ENCODE results near the gene MYO9A. TPM values are rescaled to one million over a fixed set of nuclear protein-coding genes. Genes with fewer than 3 reads are reported as not detected.
"Not testable (repeated sequence)": the region's sequence is repeated elsewhere in the genome, so short reads cannot be mapped to it uniquely, and the experiment has no call there.

Gene MYO9A
- polyA plus RNA-seq, 3 donors, result 2.2 to 7.9 (median 5.7) TPM

- H3K27ac ChIP-seq (ENCODE audit: low read depth, low read length), result no peak overlapping the region
These were observed 55.6 kb downstream of the MYO9A start for GRCh38 chr15:72062319-72062718.

- WGBS, 3 donors, result 84 to 89% (median 84%) methylated on average over 2 of the region's 2 CpGs
These were observed 57.2 kb downstream of the MYO9A start for GRCh38 chr15:72060687-72061250.

GRCh38 chr15:72058585-72058984 is 59.4 kb downstream of the MYO9A start:
- WGBS, 3 donors, result 64 to 96% (median 67%) methylated on average over 1 of the region's 1 CpG
- no peak overlapping the region for H3K27ac ChIP-seq (ENCODE audit: low read depth, low read length)

More at GRCh38 chr15:72060687-72061250, 57.2 kb downstream of the MYO9A start:
- no peak overlapping the region for H3K27ac ChIP-seq (ENCODE audit: low read depth, low read length)

- 60 to 71% (median 68%) methylated on average over 4 of the region's 4 CpGs for WGBS, 3 donors
- H3K27ac ChIP-seq (ENCODE audit: low read depth, low read length), result no peak overlapping the region
These were observed 60.3 kb downstream of the MYO9A start for GRCh38 chr15:72057548-72058091.

- H3K27ac ChIP-seq (ENCODE audit: low read depth, low read length), result not testable (repeated sequence)
- WGBS, 3 donors, result 93 to 97% (median 97%) methylated on average over 2 of the region's 2 CpGs
These were observed 61.7 kb downstream of the MYO9A start for GRCh38 chr15:72056217-72056616.

GRCh38 chr15:72053297-72053696 is 64.7 kb downstream of the MYO9A start:
- 95 to 99% (median 99%) methylated on average over 7 of the region's 7 CpGs for WGBS, 3 donors
- H3K27ac ChIP-seq (ENCODE audit: low read depth, low read length), result not testable (repeated sequence)

- 80 to 96% (median 95%) methylated on average over 1 of the region's 1 CpG for WGBS, 3 donors
- H3K27ac ChIP-seq (ENCODE audit: low read depth, low read length), result no peak overlapping the region
These were observed 67.2 kb downstream of the MYO9A start for GRCh38 chr15:72050700-72051099.

GRCh38 chr15:72047020-72047419 is 70.9 kb downstream of the MYO9A start:
- H3K27ac ChIP-seq (ENCODE audit: low read depth, low read length), result no peak overlapping the region

GRCh38 chr15:72044956-72045355 is 73.0 kb downstream of the MYO9A start:
- H3K27ac ChIP-seq (ENCODE audit: low read depth, low read length), result no peak overlapping the region
- WGBS, 3 donors, result 93 to 94% (median 93%) methylated on average over 3 of the region's 3 CpGs

GRCh38 chr15:72042865-72043264 is 75.1 kb downstream of the MYO9A start:
- H3K27ac ChIP-seq (ENCODE audit: low read depth, low read length), result no peak overlapping the region
- WGBS, 3 donors, result 87 to 95% (median 93%) methylated on average over 7 of the region's 7 CpGs

- H3K27ac ChIP-seq (ENCODE audit: low read depth, low read length), result no peak overlapping the region
- 70 to 79% (median 75%) methylated on average over 1 of the region's 1 CpG for WGBS, 3 donors
These were observed 75.9 kb downstream of the MYO9A start for GRCh38 chr15:72042054-72042453.

- 94 to 96% (median 95%) methylated on average over 4 of the region's 4 CpGs for WGBS, 3 donors
- no peak overlapping the region for H3K27ac ChIP-seq (ENCODE audit: low read depth, low read length)
These were observed 80.6 kb downstream of the MYO9A start for GRCh38 chr15:72037321-72037720.

GRCh38 chr15:72034859-72035650 is 82.9 kb downstream of the MYO9A start:
- H3K27ac ChIP-seq (ENCODE audit: low read depth, low read length), result no peak overlapping the region
- WGBS, 3 donors, result 69 to 88% (median 71%) methylated on average over 4 of the region's 4 CpGs

GRCh38 chr15:72034351-72034750 is 83.6 kb downstream of the MYO9A start:
- H3K27ac ChIP-seq (ENCODE audit: low read depth, low read length), result no peak overlapping the region
- 95 to 100% (median 97%) methylated on average over 1 of the region's 1 CpG for WGBS, 3 donors

- WGBS, 3 donors, result 87 to 93% (median 87%) methylated on average over 7 of the region's 7 CpGs
- H3K27ac ChIP-seq (ENCODE audit: low read depth, low read length), result no peak overlapping the region
These were observed 84.2 kb downstream of the MYO9A start for GRCh38 chr15:72033711-72034110.

- 61 to 65% (median 62%) methylated on average over 3 of the region's 3 CpGs for WGBS, 3 donors
- no peak overlapping the region for H3K27ac ChIP-seq (ENCODE audit: low read depth, low read length)
These were observed 84.7 kb downstream of the MYO9A start for GRCh38 chr15:72033285-72033684.

GRCh38 chr15:72021604-72022003 is 96.3 kb downstream of the MYO9A start:
- no peak overlapping the region for H3K27ac ChIP-seq (ENCODE audit: low read depth, low read length)

GRCh38 chr15:72020799-72021198 is 97.2 kb downstream of the MYO9A start:
- no peak overlapping the region for H3K27ac ChIP-seq (ENCODE audit: low read depth, low read length)
- WGBS, 3 donors, result 55 to 100% (median 94%) methylated on average over 1 of the region's 1 CpG

More at GRCh38 chr15:72021604-72022003, 96.3 kb downstream of the MYO9A start:
- WGBS, 3 donors, result 80 to 85% (median 82%) methylated on average over 2 of the region's 2 CpGs

GRCh38 chr15:72014555-72014954 is 103.4 kb downstream of the MYO9A start:
- not testable (repeated sequence) for H3K27ac ChIP-seq (ENCODE audit: low read depth, low read length)
- WGBS, 3 donors, result 93 to 100% (median 93%) methylated on average over 3 of the region's 3 CpGs

- WGBS, 3 donors, result 95 to 100% (median 96%) methylated on average over 2 of the region's 2 CpGs
These were observed 104.2 kb downstream of the MYO9A start for GRCh38 chr15:72013703-72014102.

More at GRCh38 chr15:72013703-72014102, 104.2 kb downstream of the MYO9A start:
- H3K27ac ChIP-seq (ENCODE audit: low read depth, low read length), result no peak overlapping the region
